Testis (tissue), 2 donors: ENCODE data around the gene RBMS2.

Experiments
- POLR2A ChIP-seq: fragments of 450-650 bp; IDR thresholded peaks from one replicate; pipeline ENCODE4 v1.6.1; 2017; ENCODE audit warnings: antibody characterized with exemption, mild to moderate bottlenecking, moderate library complexity
- TF ChIP-seq, protein P1 (sequence below), 3 experiments: fragments of 450-650 bp in 2 of 3; fragments of 200-600 bp in 1 of 3; sonication (generic) in 1 of 3; IDR thresholded peaks; one replicate each; pipeline ENCODE4 v1.5.1; 2016 to 2019; ENCODE audit warnings: antibody characterized with exemption in 3 of 3, mild to moderate bottlenecking in 2 of 3, moderate library complexity in 1 of 3

DNA sequence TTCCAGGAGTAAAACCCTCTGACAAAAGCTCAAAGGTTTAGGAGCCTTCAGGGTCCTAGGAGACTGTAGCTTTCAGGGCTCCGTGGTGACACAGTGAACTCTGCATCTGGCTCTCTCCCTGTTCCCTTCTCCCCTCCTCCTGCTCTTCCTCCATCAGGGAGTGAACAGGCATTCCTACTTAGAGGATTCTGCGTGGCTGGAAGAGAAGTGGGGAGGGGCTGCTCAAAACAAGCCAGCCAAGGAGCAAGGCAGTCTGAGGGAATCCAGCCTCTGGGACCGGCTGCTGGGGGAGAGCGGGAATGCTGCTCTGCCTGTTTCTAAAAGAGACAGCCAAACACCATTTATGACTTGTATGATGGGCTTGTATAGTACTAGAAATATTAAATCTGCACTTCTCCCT, 49.5 kb downstream of the RBMS2 start:
- TF ChIP-seq, protein P1, sequence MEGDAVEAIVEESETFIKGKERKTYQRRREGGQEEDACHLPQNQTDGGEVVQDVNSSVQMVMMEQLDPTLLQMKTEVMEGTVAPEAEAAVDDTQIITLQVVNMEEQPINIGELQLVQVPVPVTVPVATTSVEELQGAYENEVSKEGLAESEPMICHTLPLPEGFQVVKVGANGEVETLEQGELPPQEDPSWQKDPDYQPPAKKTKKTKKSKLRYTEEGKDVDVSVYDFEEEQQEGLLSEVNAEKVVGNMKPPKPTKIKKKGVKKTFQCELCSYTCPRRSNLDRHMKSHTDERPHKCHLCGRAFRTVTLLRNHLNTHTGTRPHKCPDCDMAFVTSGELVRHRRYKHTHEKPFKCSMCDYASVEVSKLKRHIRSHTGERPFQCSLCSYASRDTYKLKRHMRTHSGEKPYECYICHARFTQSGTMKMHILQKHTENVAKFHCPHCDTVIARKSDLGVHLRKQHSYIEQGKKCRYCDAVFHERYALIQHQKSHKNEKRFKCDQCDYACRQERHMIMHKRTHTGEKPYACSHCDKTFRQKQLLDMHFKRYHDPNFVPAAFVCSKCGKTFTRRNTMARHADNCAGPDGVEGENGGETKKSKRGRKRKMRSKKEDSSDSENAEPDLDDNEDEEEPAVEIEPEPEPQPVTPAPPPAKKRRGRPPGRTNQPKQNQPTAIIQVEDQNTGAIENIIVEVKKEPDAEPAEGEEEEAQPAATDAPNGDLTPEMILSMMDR (IDR thresholded peaks at IDR 0.05) = no peak
- TF ChIP-seq POLR2A = no peak
